DMS153 treated with DMSO at 0.1 percent for 48 hours (cell line): Measurements from ENCODE around the gene CD200R1L.

Experiments used
- DNase-seq: peaks from one replicate; lab custom pipeline; 2025; ENCODE audit not compliant: unreplicated experiment; lab: John Stamatoyannopoulos, UW

Gene CD200R1L

DNA sequence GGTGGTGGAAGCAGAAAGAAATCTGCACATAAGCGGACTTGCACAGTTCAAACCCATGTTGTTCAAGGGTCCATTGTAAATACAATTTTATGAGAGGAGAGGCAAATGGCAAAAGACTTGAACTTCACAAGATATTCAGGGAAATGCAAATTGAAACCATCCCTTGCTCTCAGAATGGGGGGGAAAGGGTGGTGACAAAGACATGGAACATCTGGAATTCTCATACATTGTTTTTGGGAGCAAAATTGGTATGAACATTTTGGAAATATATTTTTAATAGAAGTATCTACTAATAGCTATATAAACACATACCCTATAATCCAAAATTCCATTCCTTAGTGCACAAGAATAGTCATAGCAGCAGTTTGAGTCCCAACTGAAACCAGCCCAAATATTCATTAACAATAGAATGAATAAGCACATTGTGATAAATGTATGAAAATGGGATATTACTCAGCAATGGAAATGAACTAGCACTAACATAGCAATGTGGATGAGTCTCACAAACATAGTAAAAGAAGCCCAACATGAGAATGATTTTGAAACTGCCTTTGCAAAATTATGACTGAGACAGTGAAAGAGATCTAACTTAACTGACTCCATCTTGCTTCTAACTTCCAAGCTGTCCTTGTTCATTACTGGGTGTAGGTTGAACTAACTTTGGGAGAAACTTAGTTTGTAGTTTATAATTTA, 77.2 kb downstream of the CD200R1L start:
- no peak for DNase-seq

DNA sequence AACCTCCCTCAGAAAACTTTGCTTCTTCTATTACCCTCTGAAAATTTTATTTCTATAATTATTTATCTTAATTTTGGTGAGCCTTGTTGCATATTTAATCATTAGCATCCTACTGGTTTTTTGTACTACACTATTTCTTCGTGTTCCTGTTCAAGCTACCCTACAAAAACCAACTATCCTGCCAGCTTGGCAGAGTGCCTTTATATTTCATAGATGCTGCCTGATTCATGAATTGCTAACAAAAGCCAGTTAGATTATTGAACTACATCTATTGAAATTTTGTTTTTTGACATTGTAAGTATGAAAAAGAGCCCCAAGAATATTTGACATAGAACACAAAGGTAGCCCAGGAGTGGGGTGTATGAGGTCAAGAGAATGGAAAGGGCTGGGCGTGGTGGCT, 78.9 kb downstream of the CD200R1L start:
- DNase-seq, result no peak

DNA sequence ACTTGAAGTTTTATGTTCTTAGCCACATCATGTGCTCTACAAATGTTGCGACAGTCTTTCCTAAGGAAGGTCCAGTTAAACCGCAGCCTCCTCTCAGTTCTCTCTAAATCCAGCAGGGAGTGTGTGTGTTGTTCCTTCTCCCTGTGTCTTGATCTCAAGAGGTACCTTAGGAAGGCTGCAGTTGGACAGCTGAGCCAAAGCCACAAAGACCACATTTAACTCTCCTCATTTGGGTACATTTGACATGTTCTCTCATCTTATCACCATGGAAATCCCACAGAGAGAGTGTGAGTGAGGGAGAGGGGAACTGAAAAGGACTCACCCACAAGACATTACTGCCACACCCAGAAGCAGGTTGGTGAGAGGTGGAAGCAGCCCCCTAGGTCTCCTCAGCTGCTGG, 79.5 kb downstream of the CD200R1L start:
- DNase-seq, result no peak
